ENCODE data around the gene MROH9.

MROH9 gene

GRCh38 chr1:171061425-171062143 is 126.2 kb downstream of the MROH9 start:
- DNase-seq (ENCODE audit: low spot score) = no peak
- no peak for TF ChIP-seq CTCF (IDR thresholded peaks at IDR 0.05; ENCODE audit: extremely low read depth, insufficient read depth, missing control alignments)

GRCh38 chr1:171062902-171063301 is 127.6 kb downstream of the MROH9 start:
- in situ Hi-C loops (cut with MboI; ENCODE audit: low pct_unique_long_range_greater_than_20kb, low sequenced_read_pairs, unreplicated experiment) = no loop called here
- no peak for TF ChIP-seq CTCF (IDR thresholded peaks at IDR 0.05; ENCODE audit: extremely low read depth, insufficient read depth, missing control alignments)
- DNase-seq (ENCODE audit: low spot score) = no peak

More at GRCh38 chr1:171061425-171062143, 126.2 kb downstream of the MROH9 start:
- in situ Hi-C loops (cut with MboI; ENCODE audit: low pct_unique_long_range_greater_than_20kb, low sequenced_read_pairs, unreplicated experiment) = no loop called here

- TF ChIP-seq CTCF (IDR thresholded peaks at IDR 0.05; ENCODE audit: extremely low read depth, insufficient read depth, missing control alignments) = no peak
- DNase-seq (ENCODE audit: low spot score) = no peak
- in situ Hi-C loops (cut with MboI; ENCODE audit: low pct_unique_long_range_greater_than_20kb, low sequenced_read_pairs, unreplicated experiment) = no loop called here
Observed at GRCh38 chr1:171075041-171075440, 139.7 kb downstream of the MROH9 start.

DNA sequence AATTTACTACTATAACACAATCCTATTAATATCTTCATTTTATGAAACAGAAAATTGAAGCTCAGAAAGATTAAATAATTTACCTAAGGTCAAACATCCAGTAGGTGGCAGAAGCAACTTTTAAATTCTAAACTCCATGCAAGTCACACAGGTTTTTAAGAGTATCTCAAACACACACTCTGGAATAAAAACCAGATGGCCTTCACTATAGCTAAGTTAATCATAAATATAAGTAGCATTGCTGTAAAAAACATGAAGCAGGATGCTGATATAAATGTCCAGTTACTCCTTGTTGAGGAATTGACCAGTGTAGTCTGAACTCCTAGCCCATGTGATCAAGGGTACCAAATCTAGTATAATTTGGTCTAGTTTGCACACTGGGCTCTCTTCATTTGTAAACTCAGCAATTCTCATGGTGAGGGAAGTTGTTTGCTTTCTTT is 146.0 kb downstream of the MROH9 start:
- in situ Hi-C loops (cut with MboI; ENCODE audit: low pct_unique_long_range_greater_than_20kb, low sequenced_read_pairs, unreplicated experiment) = no loop called here
- DNase-seq (ENCODE audit: low spot score) = peak; percentile 14
- TF ChIP-seq CTCF (IDR thresholded peaks at IDR 0.05; ENCODE audit: extremely low read depth, insufficient read depth, missing control alignments) = peak; percentile 9

GRCh38 chr1:171081763-171082201 is 146.4 kb downstream of the MROH9 start:
- TF ChIP-seq CTCF (IDR thresholded peaks at IDR 0.05; ENCODE audit: extremely low read depth, insufficient read depth, missing control alignments) = no peak
- in situ Hi-C loops (cut with MboI; ENCODE audit: low pct_unique_long_range_greater_than_20kb, low sequenced_read_pairs, unreplicated experiment) = no loop called here
- no peak for DNase-seq (ENCODE audit: low spot score)

GRCh38 chr1:171082606-171083005 is 147.3 kb downstream of the MROH9 start:
- no peak for TF ChIP-seq CTCF (IDR thresholded peaks at IDR 0.05; ENCODE audit: extremely low read depth, insufficient read depth, missing control alignments)
- in situ Hi-C loops (cut with MboI; ENCODE audit: low pct_unique_long_range_greater_than_20kb, low sequenced_read_pairs, unreplicated experiment) = no loop called here

More at GRCh38 chr1:171082606-171083005, 147.3 kb downstream of the MROH9 start:
- DNase-seq (ENCODE audit: low spot score) = no peak
